CD4-positive, alpha-beta memory T cell (primary cell): ENCODE measurements around the gene FLYWCH1. TPM values are rescaled to one million over a fixed set of nuclear protein-coding genes. Genes with fewer than 3 reads are reported as not detected.

Experiments
- CTCF ChIA-PET: fragments of 350-600 bp; sonication (Branson Sonifier 250); formaldehyde crosslinking; loops from one replicate; lab custom pipeline; 2021; ENCODE audit warnings: inconsistent platforms; ENCODE audit not compliant: partially characterized antibody; lab: Charles Lee
- POLR2A ChIA-PET: fragments of 350-600 bp; sonication (Branson Sonifier 250); formaldehyde crosslinking; loops from one replicate; lab custom pipeline; 2021; ENCODE audit not compliant: partially characterized antibody; lab: Charles Lee
- DNase-seq, 5 donors: peaks; one replicate each; pipeline versions ENCODE4 v3.0.0 to v3.0.0-alpha.2; 2020 to 2022; ENCODE audit warnings: mixed read lengths in 1 of 5
- H3K27ac ChIP-seq: one replicate; pipeline ENCODE4 v1.7.0; 2013; ENCODE audit warnings: low read depth, low read length
- H3K27me3 ChIP-seq: 2 replicates; pipeline ENCODE4 v1.7.0; 2013; ENCODE audit warnings: mild to moderate bottlenecking, low read length, moderate library complexity; ENCODE audit not compliant: insufficient read depth
- H3K36me3 ChIP-seq: 2 replicates; pipeline ENCODE4 v1.7.0; 2013; ENCODE audit warnings: mild to moderate bottlenecking, low read length, moderate library complexity; ENCODE audit not compliant: insufficient read depth
- H3K4me1 ChIP-seq: 2 replicates; pipeline ENCODE4 v1.7.0; 2013; ENCODE audit warnings: mild to moderate bottlenecking, low read length, moderate library complexity; ENCODE audit not compliant: insufficient read depth
- H3K4me3 ChIP-seq, 2 donors: one replicate each; pipeline ENCODE4 v1.7.0; 2013; ENCODE audit warnings: low read length in 2 of 2, mild to moderate bottlenecking in 1 of 2
- H3K9me3 ChIP-seq, 2 donors: one replicate each; pipeline ENCODE4 v1.7.0; 2013; ENCODE audit warnings: low read length in 2 of 2, control low read depth in 1 of 2; ENCODE audit not compliant: control insufficient read depth in 1 of 2
- H3K27ac Mint-ChIP-seq, 7 donors: one replicate each; pipeline ENCODE4 v1.8.0; 2020 to 2021; ENCODE audit warnings: mixed read lengths in 7 of 7, mild to moderate bottlenecking in 6 of 7, inconsistent platforms in 3 of 7, moderate library complexity in 3 of 7
- H3K27me3 Mint-ChIP-seq, 2 donors: one replicate each; pipeline ENCODE4 v1.8.0; 2020 to 2021; ENCODE audit warnings: mixed read lengths in 2 of 2
- H3K36me3 Mint-ChIP-seq, 2 donors: one replicate each; pipeline ENCODE4 v1.8.0; 2020 to 2021; ENCODE audit warnings: mixed read lengths in 2 of 2, inconsistent platforms in 1 of 2, mild to moderate bottlenecking in 1 of 2
- H3K4me1 Mint-ChIP-seq, 4 donors: one replicate each; pipeline ENCODE4 v1.8.0; 2020 to 2021; ENCODE audit warnings: mixed read lengths in 4 of 4, mild to moderate bottlenecking in 1 of 4
- H3K4me3 Mint-ChIP-seq, 8 donors: one replicate each; pipeline ENCODE4 v1.8.0; 2020 to 2021; ENCODE audit warnings: mixed read lengths in 8 of 8, mild to moderate bottlenecking in 7 of 8, moderate library complexity in 6 of 8, inconsistent platforms in 3 of 8
- H3K9me3 Mint-ChIP-seq, 8 donors: one replicate each; pipeline ENCODE4 v1.8.0; 2020 to 2021; ENCODE audit warnings: mixed read lengths in 8 of 8, mild to moderate bottlenecking in 5 of 8, inconsistent platforms in 3 of 8, moderate library complexity in 1 of 8
- intact Hi-C: fragments of 100-400 bp; cut with micrococcal nuclease; formaldehyde crosslinking; loops from one replicate; pipeline ENCODE4 v1.15.1; 2023
- polyA plus RNA-seq, 2 donors: library from polyadenylated mRNA; unstranded; fragments of 300-500 nt; fragmentation: Illumina TruSeq; gene quantifications; one replicate each; pipeline ENCODE4 v1.2.3, GENCODE V29; 2021
- total RNA-seq, 2 experiments: library from RNA; stranded (reverse); gene quantifications; one replicate each; pipeline ENCODE4 v1.2.3, GENCODE V29; 2021

FLYWCH1 gene
- total and polyA plus RNA-seq, 4 experiments from 2014 or later = 7.1 to 123 (median 71.3) TPM

- H3K27ac Mint-ChIP-seq = no peak overlapping the region
- CTCF ChIA-PET = no interaction called here
- peaks cover 0 to 6% (median 2%) of the 10 kb centered on the region in 4 donors for H3K4me1 Mint-ChIP-seq
- peaks cover 5% of the 10 kb centered on the region for H3K4me1 ChIP-seq
- intact Hi-C loops = no loop called here
- DNase-seq = no peak
- no peaks in the 10 kb centered on the region for H3K36me3 Mint-ChIP-seq
- H3K27me3 Mint-ChIP-seq = peaks cover 0 to 2% of the 10 kb centered on the region in 2 donors
- no peaks in the 10 kb centered on the region for H3K9me3 ChIP-seq
- no peak overlapping the region for H3K27ac ChIP-seq
- H3K27me3 ChIP-seq = no peaks in the 10 kb centered on the region
- H3K4me3 Mint-ChIP-seq = no peak overlapping the region
- no peak overlapping the region for H3K4me3 ChIP-seq
- no peaks in the 10 kb centered on the region for H3K9me3 Mint-ChIP-seq
- POLR2A ChIA-PET = no interaction called here
- no peaks in the 10 kb centered on the region for H3K36me3 ChIP-seq
These were observed 76.1 kb downstream of the FLYWCH1 start for GRCh38 chr16:2987833-2988232.

GRCh38 chr16:2988590-2989099 lies 76.9 kb downstream of the FLYWCH1 start:
- Histone ChIP-seq H3K9me3 (no peaks in the 10 kb centered on the region), H3K4me1 (peaks cover 4% of the 10 kb centered on the region), H3K27ac (no peak overlapping the region), H3K27me3 (no peaks in the 10 kb centered on the region), H3K36me3 (no peaks in the 10 kb centered on the region), H3K4me3 (no peak overlapping the region)
- POLR2A ChIA-PET = no interaction called here
- no peak overlapping the region for H3K4me3 Mint-ChIP-seq
- H3K27me3 Mint-ChIP-seq = peaks cover 0 to 2% of the 10 kb centered on the region in 2 donors
- intact Hi-C loops = no loop called here
- H3K4me1 Mint-ChIP-seq = peaks cover 0 to 5% (median 2%) of the 10 kb centered on the region in 4 donors
- no peaks in the 10 kb centered on the region for H3K36me3 Mint-ChIP-seq
- H3K9me3 Mint-ChIP-seq = no peaks in the 10 kb centered on the region
- DNase-seq = no peak
- CTCF ChIA-PET = no interaction called here
- no peak overlapping the region for H3K27ac Mint-ChIP-seq

- Histone ChIP-seq H3K36me3 (no peaks in the 10 kb centered on the region), H3K27ac (no peak overlapping the region), H3K4me3 (no peak overlapping the region), H3K27me3 (no peaks in the 10 kb centered on the region), H3K9me3 (no peaks in the 10 kb centered on the region), H3K4me1 (no peaks in the 10 kb centered on the region)
- no peak overlapping the region for H3K27ac Mint-ChIP-seq
- intact Hi-C loops = no loop called here
- H3K9me3 Mint-ChIP-seq = no peaks in the 10 kb centered on the region
- H3K4me1 Mint-ChIP-seq = no peaks in the 10 kb centered on the region
- H3K27me3 Mint-ChIP-seq = peaks cover 0 to 2% of the 10 kb centered on the region in 2 donors
- CTCF ChIA-PET = interaction anchor here (1.0 kb wide), 1 partner anchor 10 kb away, joined by 3 read pairs; no protein-coding TSS in a partner anchor
- POLR2A ChIA-PET = no interaction called here
- no peak for DNase-seq
- no peak overlapping the region for H3K4me3 Mint-ChIP-seq
- no peaks in the 10 kb centered on the region for H3K36me3 Mint-ChIP-seq
These were observed 79.2 kb downstream of the FLYWCH1 start for GRCh38 chr16:2990891-2991290.

GRCh38 chr16:2991566-2992261 lies 80.0 kb downstream of the FLYWCH1 start:
- Mint-ChIP-seq H3K4me3 (no peak overlapping the region), H3K9me3 (no peaks in the 10 kb centered on the region), H3K27me3 (peaks cover 0 to 2% of the 10 kb centered on the region in 2 donors), H3K27ac (no peak overlapping the region), H3K4me1 (no peaks in the 10 kb centered on the region), H3K36me3 (no peaks in the 10 kb centered on the region)
- Histone ChIP-seq H3K9me3 (no peaks in the 10 kb centered on the region), H3K36me3 (no peaks in the 10 kb centered on the region), H3K27me3 (no peaks in the 10 kb centered on the region), H3K4me3 (no peak overlapping the region), H3K27ac (no peak overlapping the region), H3K4me1 (no peaks in the 10 kb centered on the region)
- peak in 1 of 5 donors; percentile 35 for DNase-seq
- POLR2A ChIA-PET = interaction anchor here (0.8 kb wide), 1 partner anchor 80 kb away, joined by 4 read pairs; the partner anchor contains the start of gene FLYWCH1
- CTCF ChIA-PET = interaction anchor here (1.0 to 1.2 kb wide), 2 partner anchors 11 kb away, joined by 3 read pairs; no protein-coding TSS in a partner anchor
- intact Hi-C loops = no loop called here

GRCh38 chr16:2992383-2993081 lies 80.8 kb downstream of the FLYWCH1 start:
- no peak overlapping the region for H3K27ac ChIP-seq
- no peaks in the 10 kb centered on the region for H3K9me3 Mint-ChIP-seq
- H3K27ac Mint-ChIP-seq = no peak overlapping the region
- no peaks in the 10 kb centered on the region for H3K36me3 ChIP-seq
- intact Hi-C loops = no loop called here
- no peaks in the 10 kb centered on the region for H3K4me1 ChIP-seq
- no peaks in the 10 kb centered on the region for H3K36me3 Mint-ChIP-seq
- H3K4me1 Mint-ChIP-seq = no peaks in the 10 kb centered on the region
- no peaks in the 10 kb centered on the region for H3K9me3 ChIP-seq
- H3K4me3 ChIP-seq = no peak overlapping the region
- H3K4me3 Mint-ChIP-seq = no peak overlapping the region
- H3K27me3 ChIP-seq = no peaks in the 10 kb centered on the region
- ChIA-PET POLR2A (interaction anchor here (0.8 kb wide), 1 partner anchor 81 kb away, joined by 4 read pairs; the partner anchor contains the start of gene FLYWCH1), CTCF (interaction anchor here (1.2 kb wide), 1 partner anchor 10 kb away, joined by 3 read pairs; no protein-coding TSS in a partner anchor)
- peak in 1 of 5 donors; percentile 33 for DNase-seq
- H3K27me3 Mint-ChIP-seq = peaks cover 0 to 2% of the 10 kb centered on the region in 2 donors

- no peak overlapping the region for H3K4me3 ChIP-seq
- no peak overlapping the region for H3K27ac ChIP-seq
- peaks cover 2% of the 10 kb centered on the region in 2 donors for H3K27me3 Mint-ChIP-seq
- no peaks in the 10 kb centered on the region for H3K4me1 Mint-ChIP-seq
- intact Hi-C loops = no loop called here
- H3K36me3 ChIP-seq = no peaks in the 10 kb centered on the region
- ChIA-PET POLR2A (no interaction called here), CTCF (no interaction called here)
- H3K27ac Mint-ChIP-seq = no peak overlapping the region
- no peak overlapping the region for H3K4me3 Mint-ChIP-seq
- peak in 1 of 5 donors; percentile 5 for DNase-seq
- no peaks in the 10 kb centered on the region for H3K27me3 ChIP-seq
- no peaks in the 10 kb centered on the region for H3K36me3 Mint-ChIP-seq
- H3K9me3 ChIP-seq = no peaks in the 10 kb centered on the region
- no peaks in the 10 kb centered on the region for H3K9me3 Mint-ChIP-seq
- H3K4me1 ChIP-seq = no peaks in the 10 kb centered on the region
These were observed 84.6 kb downstream of the FLYWCH1 start for GRCh38 chr16:2996298-2996697.

GRCh38 chr16:2999929-3000328 lies 88.2 kb downstream of the FLYWCH1 start:
- Mint-ChIP-seq H3K9me3 (no peaks in the 10 kb centered on the region), H3K27me3 (peaks cover 2% of the 10 kb centered on the region in 2 donors), H3K4me3 (no peak overlapping the region), H3K36me3 (no peaks in the 10 kb centered on the region), H3K27ac (no peak overlapping the region), H3K4me1 (peaks cover 0 to 5% (median 0%) of the 10 kb centered on the region in 4 donors)
- ChIA-PET POLR2A (no interaction called here), CTCF (interaction anchor here (14.2 kb wide), 1 partner anchor 27 kb away, joined by 444 read pairs; the partner anchor contains the start of genes CLDN6, HCFC1R1, THOC6 and TNFRSF12A)
- Histone ChIP-seq H3K27me3 (no peaks in the 10 kb centered on the region), H3K36me3 (no peaks in the 10 kb centered on the region), H3K9me3 (no peaks in the 10 kb centered on the region), H3K4me1 (peaks cover 2% of the 10 kb centered on the region), H3K4me3 (no peak overlapping the region), H3K27ac (no peak overlapping the region)
- peak in 1 of 5 donors; percentile 28 for DNase-seq
- intact Hi-C loops = no loop called here
